ENCODE data around the gene SLC25A22.

The SLC25A22 gene

DNA sequence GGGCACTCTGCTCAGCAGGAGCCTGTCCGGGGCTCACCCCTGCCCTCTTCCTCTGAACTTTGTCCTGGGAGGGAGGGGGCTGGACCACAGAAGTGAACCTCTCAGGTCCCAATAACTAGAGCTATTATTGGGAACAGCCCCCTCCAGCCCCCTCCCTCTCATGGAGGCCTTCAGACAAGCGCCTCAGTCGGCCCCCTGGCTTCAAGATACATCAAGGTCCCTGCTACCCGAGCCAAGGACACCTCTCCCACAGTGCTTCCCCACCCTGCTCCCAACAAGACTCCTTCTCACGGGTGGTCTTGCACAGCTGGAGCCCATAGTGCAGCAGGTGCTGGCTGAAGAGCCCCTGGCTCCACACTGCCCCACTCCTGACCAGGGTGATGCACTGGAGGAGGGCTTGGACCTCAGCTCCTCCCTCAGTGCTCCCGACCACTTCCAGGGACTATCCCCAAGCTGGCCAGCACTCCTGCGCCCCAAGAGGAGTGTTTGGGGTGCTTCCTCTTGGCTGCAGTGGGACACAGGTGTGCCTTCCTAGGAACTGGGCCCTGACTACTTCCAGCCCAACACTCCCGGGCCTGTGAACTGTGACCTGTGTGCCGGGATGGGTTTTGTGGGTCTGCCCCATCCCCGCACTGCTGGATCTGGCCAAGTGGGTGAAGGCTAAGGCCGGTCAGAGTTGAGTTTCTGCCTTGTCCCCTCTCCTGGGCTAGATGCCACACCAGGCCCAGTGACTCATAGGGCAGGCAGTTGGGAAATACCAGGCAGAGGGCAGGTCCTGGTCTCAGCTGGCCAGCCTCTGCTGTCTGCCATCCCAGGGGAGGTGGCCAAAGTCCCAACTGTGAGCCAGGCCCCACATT lies 22.8 kb upstream of the SLC25A22 start:
- no peak for DNase-seq

DNA sequence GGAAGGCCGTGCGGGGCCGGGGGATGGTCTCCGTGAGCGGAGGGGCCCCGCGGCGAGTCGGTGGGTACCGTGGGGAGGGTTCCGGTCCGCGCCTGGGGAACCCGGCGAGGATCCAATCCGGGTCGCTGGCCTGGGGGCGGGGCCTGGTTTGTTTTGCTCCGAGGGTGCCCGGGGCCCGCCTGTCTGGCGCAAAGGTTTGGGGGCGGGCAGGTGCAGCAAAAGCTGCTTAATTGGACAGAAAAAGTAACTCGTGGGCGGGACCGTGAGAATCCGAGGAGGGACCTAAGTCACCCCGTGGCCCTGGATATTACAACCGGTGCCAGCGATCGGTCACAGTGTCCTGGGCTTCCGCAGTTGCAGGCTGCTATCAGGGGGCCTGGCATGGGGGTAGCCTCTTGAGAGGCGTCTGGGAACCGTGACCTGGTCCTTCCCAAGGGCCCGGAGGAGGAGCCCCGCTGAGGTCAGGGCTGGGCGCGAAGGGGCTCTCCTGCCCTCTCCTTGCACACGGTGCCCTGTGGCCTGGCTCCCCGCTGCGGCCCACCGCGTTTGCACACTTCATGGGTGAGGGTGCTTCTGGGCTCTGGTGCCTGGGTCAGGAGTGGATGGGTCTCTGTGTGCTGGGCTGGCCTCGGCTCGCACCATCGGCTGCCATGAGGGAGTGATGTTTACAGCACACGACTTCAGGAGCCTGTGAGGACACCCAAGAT lies 22.0 kb upstream of the SLC25A22 start:
- peak; percentile 92 for DNase-seq

GRCh38 chr11:819129-819931 lies 21.2 kb upstream of the SLC25A22 start:
- DNase-seq: peak; percentile 80

GRCh38 chr11:818396-819128 lies 20.5 kb upstream of the SLC25A22 start, which contains the start of gene PNPLA2:
PNPLA2 (plus strand) TSS chr11:818914; CDS start chr11:819719, 805 bp downstream.
- DNase-seq: no peak

DNA sequence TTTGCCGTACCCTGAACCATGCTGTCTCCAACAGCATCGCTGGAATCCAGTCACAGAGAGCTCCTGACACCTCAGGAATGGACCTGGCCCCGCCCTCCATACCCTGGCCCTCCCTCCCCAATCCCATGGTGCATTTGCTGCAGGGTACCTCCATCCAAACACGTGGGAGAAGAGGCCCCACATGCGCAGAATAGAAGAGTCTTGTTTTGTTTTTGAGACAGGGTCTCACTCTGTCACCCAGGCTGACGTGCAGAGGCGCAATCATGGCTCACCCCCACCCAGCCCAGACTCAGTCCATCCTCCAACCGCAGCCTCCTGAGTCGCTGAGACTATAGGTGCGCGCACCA lies 18.3 kb upstream of the SLC25A22 start:
- DNase-seq: no peak

DNA sequence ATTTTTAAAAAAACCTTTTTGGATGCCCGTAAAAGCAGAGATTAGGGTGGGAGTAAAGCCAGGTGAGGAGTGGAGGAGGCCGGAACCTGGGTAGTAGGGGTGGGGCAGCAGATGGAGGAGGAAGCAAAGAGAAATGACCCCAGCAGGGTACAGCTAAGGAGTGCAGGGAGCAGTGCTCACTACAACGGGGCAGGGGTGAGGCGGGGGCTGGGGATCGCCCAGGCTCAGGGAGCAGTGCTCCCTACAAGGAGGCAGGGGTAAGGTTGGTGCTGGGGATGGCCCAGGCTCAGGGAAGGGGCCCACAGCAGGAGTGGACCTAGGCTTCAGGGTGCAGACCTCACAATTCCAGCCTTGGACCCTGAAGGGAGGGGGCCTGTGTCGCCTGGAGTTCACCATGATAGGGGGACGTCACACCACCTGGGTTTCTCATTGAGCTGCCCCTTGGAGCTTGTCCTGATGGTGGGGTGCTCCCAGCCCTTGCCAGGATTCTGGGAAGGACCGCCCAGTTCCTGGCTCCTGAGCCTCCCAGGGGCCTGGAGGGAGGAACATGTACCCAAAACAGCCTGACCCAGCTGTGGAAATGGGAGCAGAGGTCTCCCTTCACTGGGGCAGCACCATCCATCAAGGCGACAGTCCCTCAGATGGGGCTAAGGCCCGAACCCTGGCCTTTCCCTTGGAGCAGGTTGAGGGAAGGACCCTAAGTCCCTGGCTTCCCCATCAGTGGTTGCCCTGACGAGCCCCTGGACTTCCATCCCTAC lies 17.8 kb upstream of the SLC25A22 start:
- DNase-seq: no peak

DNA sequence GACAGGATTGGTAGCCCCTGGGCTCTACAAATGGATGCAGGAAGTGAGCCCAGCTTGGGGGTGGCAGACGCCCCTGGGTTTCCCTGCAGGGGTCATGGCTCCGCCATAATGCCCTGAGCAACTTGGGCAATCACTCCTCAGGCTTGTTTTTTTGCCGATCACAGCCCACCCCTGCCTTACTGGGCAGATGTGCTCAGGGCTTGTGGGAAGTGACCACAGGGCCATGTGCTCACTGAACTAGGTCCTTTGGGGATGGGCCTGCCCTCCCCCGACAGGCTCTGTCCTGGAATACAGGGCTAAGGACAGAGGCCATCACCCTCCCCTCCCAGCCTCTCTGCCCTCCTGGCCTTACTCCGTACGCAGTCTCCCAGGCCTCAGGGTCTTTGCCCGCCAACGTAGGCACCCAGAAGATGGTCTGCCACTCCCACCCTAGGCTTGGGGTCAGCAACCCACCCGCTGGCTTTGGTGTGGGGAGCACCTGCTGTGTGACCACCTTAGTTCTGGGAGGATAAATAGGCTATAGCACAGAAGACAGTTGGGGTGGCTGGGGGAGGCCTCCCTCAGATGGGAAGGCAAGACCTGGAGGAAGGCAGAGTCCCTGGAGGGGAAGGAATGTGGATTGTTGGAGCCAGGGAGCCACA lies 15.5 kb upstream of the SLC25A22 start:
- DNase-seq: no peak

DNA sequence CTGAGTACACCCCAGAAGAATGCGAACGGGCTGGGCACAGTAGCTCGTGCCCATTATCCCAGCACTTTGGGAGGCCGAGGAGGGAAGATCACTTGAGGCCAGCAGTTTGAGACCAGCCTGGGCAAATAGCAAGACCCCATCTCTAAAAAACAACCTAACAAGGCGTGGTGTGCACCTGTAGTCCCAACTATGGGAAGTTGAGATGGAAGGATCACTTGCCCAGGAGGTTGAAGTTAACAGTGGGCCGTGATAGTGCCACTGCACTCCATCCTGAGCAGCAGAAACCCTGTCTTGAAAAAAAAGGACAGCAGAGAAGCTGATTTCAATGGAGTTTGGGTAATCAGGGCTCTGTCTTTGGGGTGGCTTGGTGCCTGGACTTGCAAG lies 15.0 kb upstream of the SLC25A22 start:
- no peak for DNase-seq

GRCh38 chr11:812390-812789 lies 14.3 kb upstream of the SLC25A22 start:
- DNase-seq: no peak

DNA sequence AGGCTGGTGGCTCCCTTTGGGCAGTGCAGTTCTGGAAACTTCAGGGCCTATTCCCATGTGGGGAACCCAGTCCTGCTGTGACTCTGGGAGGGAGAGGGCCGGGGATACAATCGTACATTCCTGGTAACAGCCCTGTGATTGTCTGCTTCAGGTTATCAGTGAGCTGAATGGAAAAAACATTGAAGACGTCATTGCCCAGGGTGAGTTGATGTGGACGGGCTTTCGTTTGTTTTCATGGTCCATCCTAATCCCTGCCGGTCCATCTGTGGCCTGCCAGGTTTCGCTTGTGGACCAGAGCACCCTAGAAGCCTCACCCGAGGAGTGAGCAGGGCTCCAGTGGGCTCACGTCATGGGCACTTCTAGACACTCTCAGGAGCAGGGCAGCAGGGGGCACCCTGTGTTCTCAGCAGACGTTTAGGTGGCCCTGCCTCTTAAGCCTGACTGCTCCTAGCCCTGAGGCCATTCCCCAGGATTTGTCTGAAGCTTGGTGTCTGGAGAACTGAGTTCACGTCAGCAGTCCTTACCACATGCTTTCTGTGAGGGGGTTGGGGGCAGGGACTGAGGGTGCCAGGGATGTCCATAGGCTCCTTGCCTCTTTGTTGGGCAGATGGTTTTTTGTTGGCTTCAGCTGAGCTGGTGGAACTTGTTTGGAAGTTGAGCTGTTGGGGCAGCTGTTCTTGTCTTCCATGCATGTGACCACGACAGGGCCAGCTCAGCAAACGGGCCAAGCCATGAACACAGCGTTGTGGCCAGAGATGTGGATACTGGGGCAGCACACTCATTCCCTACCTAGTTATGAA lies 13.6 kb upstream of the SLC25A22 start:
- no peak for DNase-seq

DNA sequence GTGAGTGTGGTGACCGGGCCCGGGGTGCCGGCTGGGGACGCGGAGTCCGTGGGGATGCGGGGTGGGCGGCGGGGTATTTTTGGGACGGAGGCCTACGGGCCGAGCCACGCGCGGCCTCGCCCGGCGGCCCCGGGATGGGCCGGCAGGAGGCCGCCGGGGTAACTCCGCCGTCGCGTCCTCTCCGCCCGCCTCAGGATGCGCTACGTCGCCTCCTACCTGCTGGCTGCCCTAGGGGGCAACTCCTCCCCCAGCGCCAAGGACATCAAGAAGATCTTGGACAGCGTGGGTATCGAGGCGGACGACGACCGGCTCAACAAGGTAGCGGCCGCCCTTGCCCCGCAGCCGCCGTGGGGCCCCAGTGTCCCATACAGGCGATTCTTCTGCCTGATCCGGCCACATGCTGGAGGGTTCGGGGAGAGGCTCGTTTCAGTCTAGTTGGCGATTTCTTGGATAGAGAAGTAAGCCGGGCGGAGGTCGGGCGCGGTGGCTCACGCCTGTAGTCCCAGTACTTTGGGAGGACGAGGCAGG lies 12.0 kb upstream of the SLC25A22 start:
- DNase-seq: no peak

GRCh38 chr11:809287-810039 lies 11.4 kb upstream of the SLC25A22 start, which contains the start of gene RPLP2:
RPLP2 (plus strand) TSS chr11:809967; CDS start chr11:810235, 268 bp downstream.
- DNase-seq: peak; percentile 93

DNA sequence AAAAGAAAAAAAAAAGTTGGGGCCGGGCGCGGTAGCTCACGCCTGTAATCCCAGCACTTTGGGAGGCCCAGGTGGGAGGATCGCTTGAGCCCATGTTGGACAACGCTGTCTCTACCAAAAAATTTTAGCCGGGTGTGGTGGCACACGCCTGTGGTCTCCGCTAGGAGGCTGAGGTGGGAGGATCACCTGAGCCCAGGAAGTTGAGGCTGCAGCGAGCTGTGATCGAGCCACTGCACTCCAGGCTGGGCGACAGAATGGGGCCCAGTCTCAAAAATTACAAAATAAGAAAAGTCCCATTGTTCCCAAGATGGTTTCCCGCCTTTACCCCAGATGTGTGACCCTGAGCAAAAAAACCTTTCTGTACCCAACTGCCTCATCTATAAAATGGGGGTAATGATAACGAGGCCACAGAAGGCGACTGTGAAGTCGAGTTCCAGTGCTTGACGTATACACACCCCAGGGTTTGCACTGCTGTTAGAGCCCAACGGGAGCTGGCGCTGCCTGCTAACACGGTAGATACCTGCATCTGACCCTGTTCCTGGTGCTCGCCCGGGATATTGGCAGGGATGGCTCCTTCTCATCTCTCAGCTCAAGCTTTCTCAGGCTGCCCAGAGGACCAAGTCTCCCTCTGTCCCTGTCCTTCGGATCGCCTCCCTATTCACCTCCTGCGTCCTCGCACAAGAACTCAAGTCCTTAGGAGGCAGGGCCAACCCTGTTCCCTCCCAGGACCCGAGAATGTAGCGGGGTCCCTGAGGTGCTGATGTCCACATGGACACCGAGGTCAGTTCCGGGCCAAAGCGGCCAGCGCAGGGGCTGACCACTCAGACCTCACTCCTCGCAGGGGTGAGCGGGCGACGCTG lies 10.6 kb upstream of the SLC25A22 start:
- no peak for DNase-seq

DNA sequence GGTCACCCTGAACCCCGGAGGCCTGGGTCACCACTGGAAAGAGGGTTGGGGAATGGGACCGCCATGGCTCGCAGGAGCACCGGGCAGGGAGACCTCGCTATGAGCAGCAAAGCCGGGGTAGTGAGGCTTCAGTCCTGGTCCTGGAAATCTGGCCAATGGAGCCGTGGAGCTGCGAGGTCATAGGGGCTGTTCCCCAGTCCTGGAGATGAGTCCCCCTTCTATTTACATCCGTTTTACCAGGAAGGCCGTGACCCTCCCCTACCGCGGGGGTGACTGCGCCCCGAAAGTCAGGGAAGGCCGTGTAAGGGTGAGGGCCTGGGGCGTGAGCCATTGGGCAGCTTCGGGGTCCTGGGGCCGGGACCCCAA lies 6.5 kb upstream of the SLC25A22 start:
- DNase-seq: no peak

GRCh38 chr11:803770-804598 lies 5.9 kb upstream of the SLC25A22 start:
- no peak for DNase-seq

DNA sequence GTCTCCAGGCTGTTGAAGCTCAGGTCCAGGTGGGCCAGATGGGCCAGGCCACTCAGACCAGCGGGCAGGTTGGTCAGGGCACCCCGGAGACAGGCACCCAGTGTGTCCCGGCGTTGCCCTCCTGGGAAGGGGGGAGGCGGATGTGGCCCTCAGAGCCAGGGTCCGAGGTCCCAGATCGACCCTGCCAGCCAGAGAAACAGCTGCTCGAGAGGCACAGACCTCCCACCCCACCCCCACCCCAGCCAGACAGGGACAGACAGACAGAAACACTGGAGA lies 5.3 kb upstream of the SLC25A22 start:
- DNase-seq: no peak

DNA sequence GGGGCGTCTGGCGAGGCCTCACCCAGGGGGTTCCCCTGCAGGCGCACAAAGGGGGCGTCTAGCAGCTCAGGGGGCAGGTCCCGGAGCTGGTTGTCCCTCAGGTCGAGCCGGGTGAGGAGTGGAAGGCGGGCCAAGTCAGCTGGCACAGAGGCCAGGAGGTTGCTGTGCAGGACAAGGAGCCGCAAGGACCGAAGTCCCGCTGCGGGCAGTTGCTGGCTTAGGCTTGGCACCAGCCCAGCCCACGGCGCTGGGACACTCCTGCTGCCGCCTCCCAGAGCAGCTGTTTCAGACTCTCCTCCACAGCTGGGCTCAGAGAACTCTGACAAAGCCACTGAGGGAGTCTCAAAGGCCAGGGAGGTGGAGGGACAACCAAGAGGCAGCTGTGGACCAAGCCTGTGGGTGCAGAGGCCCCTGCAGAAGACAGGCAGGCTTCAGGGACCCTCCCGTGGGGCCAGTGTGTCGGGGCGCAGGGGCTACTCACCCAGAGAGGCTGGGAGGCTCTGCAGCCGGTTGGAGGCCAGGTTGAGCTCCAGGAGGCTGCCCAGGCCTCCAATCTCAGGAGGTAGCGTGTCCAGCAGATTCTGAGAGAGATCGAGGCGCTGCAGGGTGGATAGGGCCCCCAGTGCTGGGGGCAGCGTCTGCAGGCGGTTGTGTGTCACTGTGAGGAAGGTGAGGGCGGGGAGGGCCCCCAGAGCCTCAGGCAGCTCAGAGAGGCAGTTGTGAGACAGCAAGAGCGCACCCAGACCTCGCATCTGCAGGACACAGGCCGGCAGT lies 4.8 kb upstream of the SLC25A22 start:
- no peak for DNase-seq
